ENCODE measurements around the gene SDC1.

The SDC1 gene

GRCh38 chr2:20172273-20173055, 52.5 kb downstream of the SDC1 start:
- no peaks in the 10 kb centered on the region for H3K27me3 ChIP-seq (ENCODE audit: control insufficient read depth, insufficient read depth, low read length)
- H3K4me2 ChIP-seq (ENCODE audit: low read length), result no peak overlapping the region
- no peak for TF ChIP-seq CTCF (IDR thresholded peaks at IDR 0.05)
- H3K9ac ChIP-seq, result no peak overlapping the region
- H3K4me1 ChIP-seq, result no peaks in the 10 kb centered on the region
- no peaks in the 10 kb centered on the region for H3K36me3 ChIP-seq (ENCODE audit: control insufficient read depth, insufficient read depth, low read length)
- no peak overlapping the region for H3K4me3 ChIP-seq (ENCODE audit: low read depth, low read length)
- H2AFZ ChIP-seq, result no peak overlapping the region
- no peaks in the 10 kb centered on the region for H3K9me3 ChIP-seq (ENCODE audit: control insufficient read depth, low read length)
- H3K79me2 ChIP-seq, result no peaks in the 10 kb centered on the region
- no peak overlapping the region for H3K27ac ChIP-seq

- Histone ChIP-seq H3K27me3 (ENCODE audit: control insufficient read depth, insufficient read depth, low read length) (no peaks in the 10 kb centered on the region), H3K36me3 (ENCODE audit: control insufficient read depth, insufficient read depth, low read length) (no peaks in the 10 kb centered on the region), H3K4me1 (no peaks in the 10 kb centered on the region), H3K4me2 (ENCODE audit: low read length) (no peak overlapping the region), H3K79me2 (no peaks in the 10 kb centered on the region), H2AFZ (no peak overlapping the region), H3K9ac (no peak overlapping the region), H3K4me3 (ENCODE audit: low read depth, low read length) (no peak overlapping the region), H3K27ac (no peak overlapping the region), H3K9me3 (ENCODE audit: control insufficient read depth, low read length) (no peaks in the 10 kb centered on the region)
- no peak for TF ChIP-seq CTCF (IDR thresholded peaks at IDR 0.05)
Observed at GRCh38 chr2:20171445-20171977, 53.4 kb downstream of the SDC1 start.

GRCh38 chr2:20170704-20171250, 54.2 kb downstream of the SDC1 start:
- no peak overlapping the region for H3K4me2 ChIP-seq (ENCODE audit: low read length)
- no peaks in the 10 kb centered on the region for H3K27me3 ChIP-seq (ENCODE audit: control insufficient read depth, insufficient read depth, low read length)
- H3K36me3 ChIP-seq (ENCODE audit: control insufficient read depth, insufficient read depth, low read length), result no peaks in the 10 kb centered on the region
- H3K9me3 ChIP-seq (ENCODE audit: control insufficient read depth, low read length), result no peaks in the 10 kb centered on the region
- no peak overlapping the region for H3K9ac ChIP-seq
- no peaks in the 10 kb centered on the region for H3K4me1 ChIP-seq
- TF ChIP-seq CTCF (IDR thresholded peaks at IDR 0.05), result no peak
- no peaks in the 10 kb centered on the region for H3K79me2 ChIP-seq
- no peak overlapping the region for H2AFZ ChIP-seq
- H3K27ac ChIP-seq, result no peak overlapping the region
- no peak overlapping the region for H3K4me3 ChIP-seq (ENCODE audit: low read depth, low read length)

GRCh38 chr2:20169796-20170703, 54.9 kb downstream of the SDC1 start:
- Histone ChIP-seq H3K9ac (no peak overlapping the region), H3K9me3 (ENCODE audit: control insufficient read depth, low read length) (no peaks in the 10 kb centered on the region), H3K27me3 (ENCODE audit: control insufficient read depth, insufficient read depth, low read length) (no peaks in the 10 kb centered on the region), H3K79me2 (no peaks in the 10 kb centered on the region), H3K4me2 (ENCODE audit: low read length) (no peak overlapping the region), H3K36me3 (ENCODE audit: control insufficient read depth, insufficient read depth, low read length) (no peaks in the 10 kb centered on the region), H2AFZ (no peak overlapping the region), H3K4me3 (ENCODE audit: low read depth, low read length) (no peak overlapping the region), H3K4me1 (no peaks in the 10 kb centered on the region), H3K27ac (no peak overlapping the region)
- TF ChIP-seq CTCF (IDR thresholded peaks at IDR 0.05), result no peak

Measured in parathyroid adenoma (tissue), 2 donors.